Measurements from ENCODE around the gene PUS1. TPM values are rescaled to one million over a fixed set of nuclear protein-coding genes. Genes with fewer than 3 reads are reported as not detected.
A peak's percentile ranks its signal among the peaks of the same experiment; 100 is the strongest.
"Not testable (repeated sequence)": the region's sequence is repeated elsewhere in the genome, so short reads cannot be mapped to it uniquely, and the experiment has no call there.

Gene PUS1
- total and polyA plus RNA-seq, 8 donors = 11.3 to 30.1 (median 16.8) TPM

- H3K27me3 ChIP-seq = no peaks in the 10 kb centered on the region
- peaks cover 11 to 44% of the 10 kb centered on the region in 2 donors for H3K4me1 ChIP-seq
- H3K27ac ChIP-seq = peak overlapping the region in 1 of 2 donors; percentile 85
- H3K4me3 ChIP-seq = no peak overlapping the region
- peaks cover 0 to 20% of the 10 kb centered on the region in 2 donors for H3K36me3 ChIP-seq
- DNase-seq = no peak
- intact Hi-C loops (cut with DNase I) = no loop called here
- H3K9me3 ChIP-seq = no peaks in the 10 kb centered on the region
- ATAC-seq = no peak
- no peak for TF ChIP-seq CTCF (IDR thresholded peaks at IDR 0.05)
Measured at GRCh38 chr12:131948166-131948712, 19.2 kb downstream of the PUS1 start.

GRCh38 chr12:131948713-131949430 lies 19.8 kb downstream of the PUS1 start:
- peaks cover 11 to 44% of the 10 kb centered on the region in 2 donors for H3K4me1 ChIP-seq
- H3K9me3 ChIP-seq; intact Hi-C loops (cut with DNase I); DNase-seq; ATAC-seq; H3K27me3 ChIP-seq: not testable (repeated sequence)
- peak overlapping the region; percentile 18 to 99 for H3K4me3 ChIP-seq
- peak overlapping the region in 1 of 2 donors; percentile 85 for H3K27ac ChIP-seq
- H3K36me3 ChIP-seq = peaks cover 0 to 14% of the 10 kb centered on the region in 2 donors

- Histone ChIP-seq H3K4me3 (peak within 1 kb of the TSS; percentile 91 to 99), H3K4me1 (peaks cover 11 to 44% of the 10 kb centered on the region in 2 donors), H3K9me3 (no peaks in the 10 kb centered on the region), H3K27me3 (no peaks in the 10 kb centered on the region), H3K36me3 (peaks cover 0 to 7% of the 10 kb centered on the region in 2 donors), H3K27ac (peak within 1 kb of the TSS; percentile 48 to 85)
- ATAC-seq = peak; percentile 99
- DNase-seq = peak; percentile 87 to 100 (median 96)
- intact Hi-C loops (cut with DNase I) = no loop called here
- TF ChIP-seq CTCF (IDR thresholded peaks at IDR 0.05) = peak; percentile 32 to 51
Measured at GRCh38 chr12:131949431-131950181, 20.5 kb downstream of the PUS1 start, which contains the start of gene EP400. Gene EP400 (plus strand): TSS chr12:131949942. CDS start chr12:131960620, 10,678 bp downstream.

GRCh38 chr12:131950182-131950913 lies 21.3 kb downstream of the PUS1 start:
- peak overlapping the region; percentile 48 to 85 for H3K27ac ChIP-seq
- H3K27me3 ChIP-seq = no peaks in the 10 kb centered on the region
- H3K9me3 ChIP-seq = no peaks in the 10 kb centered on the region
- peak; percentile 7 for ATAC-seq
- peaks cover 11 to 44% of the 10 kb centered on the region in 2 donors for H3K4me1 ChIP-seq
- peak in 2 of 4 donors; percentile 22 to 38 for DNase-seq
- no peak for TF ChIP-seq CTCF (IDR thresholded peaks at IDR 0.05)
- H3K36me3 ChIP-seq = no peaks in the 10 kb centered on the region
- peak overlapping the region; percentile 91 to 99 for H3K4me3 ChIP-seq
- intact Hi-C loops (cut with DNase I) = no loop called here

- H3K27me3 ChIP-seq; intact Hi-C loops (cut with DNase I): not testable (repeated sequence)
Measured at GRCh38 chr12:131953810-131954209, 24.7 kb downstream of the PUS1 start.

GRCh38 chr12:131954460-131954859 lies 25.4 kb downstream of the PUS1 start:
- intact Hi-C loops (cut with DNase I); H3K36me3 ChIP-seq; H3K27ac ChIP-seq; ATAC-seq; H3K4me3 ChIP-seq; H3K27me3 ChIP-seq; H3K9me3 ChIP-seq; DNase-seq: not testable (repeated sequence)
- H3K4me1 ChIP-seq = peaks cover 11 to 44% of the 10 kb centered on the region in 2 donors

More at GRCh38 chr12:131953810-131954209, 24.7 kb downstream of the PUS1 start:
- H3K4me3 ChIP-seq, H3K9me3 ChIP-seq, ATAC-seq, H3K36me3 ChIP-seq, H3K27ac ChIP-seq: not testable (repeated sequence)
- DNase-seq = peak in 1 of 4 donors; percentile 3
- H3K4me1 ChIP-seq = peaks cover 11 to 50% of the 10 kb centered on the region in 2 donors
